H1 (cell line): Measurements from ENCODE around the gene TUBGCP6. TPM values are rescaled to one million over a fixed set of nuclear protein-coding genes. Genes with fewer than 3 reads are reported as not detected.

Experiments
- ATF2 ChIP-seq: IDR thresholded peaks from 2 replicates; pipeline ENCODE4 v1.6.1; 2012; ENCODE audit warnings: low read length, inconsistent platforms
- BCL11A ChIP-seq, 2 experiments: IDR thresholded peaks; one replicate each; pipeline ENCODE4 v1.6.1; 2011; ENCODE audit warnings: low read depth in 2 of 2, low read length in 2 of 2, mild to moderate bottlenecking in 2 of 2
- CBX8 ChIP-seq: fragments of 300-800, 300-1000 bp; sonication (generic); IDR thresholded peaks from 2 replicates; pipeline ENCODE4 v1.7.1; 2016; ENCODE audit warnings: low read depth, low read length, borderline replicate concordance
- JUND ChIP-seq: IDR thresholded peaks from 2 replicates; pipeline ENCODE4 v1.6.1; 2011; ENCODE audit warnings: mild to moderate bottlenecking, improper control_type of control experiment, low read length
- PHF8 ChIP-seq: fragments of 200-600 bp; sonication (generic); conservative IDR thresholded peaks from 2 replicates; pipeline ENCODE4 v1.7.1; 2012; ENCODE audit warnings: low read depth, mild to moderate bottlenecking, inconsistent platforms, low read length, moderate library complexity
- POU5F1 ChIP-seq: IDR thresholded peaks from 2 replicates; pipeline ENCODE4 v1.6.1; 2011; ENCODE audit warnings: low read depth, mild to moderate bottlenecking, low read length, moderate library complexity
- RAD21 ChIP-seq, 2 experiments: IDR thresholded peaks in 1 of 2; conservative IDR thresholded peaks in 1 of 2; 2 replicates each; pipeline ENCODE4 v1.6.1; 2011; ENCODE audit warnings: low read depth in 2 of 2, low read length in 2 of 2, improper control_type of control experiment in 1 of 2, inconsistent platforms in 1 of 2, mild to moderate bottlenecking in 1 of 2, moderate library complexity in 1 of 2
- RFX5 ChIP-seq: IDR thresholded peaks from 2 replicates; pipeline ENCODE4 v1.6.1; 2011; ENCODE audit warnings: low read depth, low read length, improper control_type of control experiment, borderline replicate concordance
- RNF2 ChIP-seq: fragments of 200-900, 300-1000 bp; sonication (generic); IDR thresholded peaks from 2 replicates; pipeline ENCODE4 v1.7.1; 2016; ENCODE audit warnings: borderline replicate concordance, low read depth, mild to moderate bottlenecking, antibody characterized with exemption, low read length; ENCODE audit not compliant: poor library complexity, severe bottlenecking; ENCODE audit errors: missing control alignments
- SP1 ChIP-seq: IDR thresholded peaks from 2 replicates; pipeline ENCODE4 v1.6.1; 2011; ENCODE audit warnings: low read depth, low read length
- SUZ12 ChIP-seq: fragments of 200-600 bp; sonication (generic); IDR thresholded peaks from 2 replicates; pipeline ENCODE4 v1.6.1; 2012; ENCODE audit warnings: mild to moderate bottlenecking, inconsistent platforms, low read length, moderate library complexity, mixed read lengths
- polyA plus RNA-seq, 7 experiments: library from polyadenylated mRNA; depleted of rRNA in 3 of 7; stranded (reverse) in 5 of 7; unstranded in 2 of 7; fragments of >200 nt in 5 of 7; fragments of 200-250 nt in 2 of 7; gene quantifications; 1 replicate in 5 of 7; 2 replicates in 1 of 7; 4 replicates in 1 of 7; pipeline versions ENCODE4 v1.2.1 to v1.2.3, GENCODE V29; 2011 to 2013; ENCODE audit warnings: missing spikeins in 2 of 7, mixed read lengths in 2 of 7
- total RNA-seq: library from RNA; stranded (reverse); fragmentation: NEBNext Ultra II Directional; extraction: Animal tissue kit (Norgen Biotek cat#: 25700); gene quantifications from 2 replicates; pipeline ENCODE4 v1.2.1, GENCODE V29; 2021

The TUBGCP6 gene
- total and polyA plus RNA-seq, 2 of the 8 experiments (the other 6 are each of a cell fraction or from before 2014, with no cell fraction given), result 24.2 to 24.7 TPM

DNA sequence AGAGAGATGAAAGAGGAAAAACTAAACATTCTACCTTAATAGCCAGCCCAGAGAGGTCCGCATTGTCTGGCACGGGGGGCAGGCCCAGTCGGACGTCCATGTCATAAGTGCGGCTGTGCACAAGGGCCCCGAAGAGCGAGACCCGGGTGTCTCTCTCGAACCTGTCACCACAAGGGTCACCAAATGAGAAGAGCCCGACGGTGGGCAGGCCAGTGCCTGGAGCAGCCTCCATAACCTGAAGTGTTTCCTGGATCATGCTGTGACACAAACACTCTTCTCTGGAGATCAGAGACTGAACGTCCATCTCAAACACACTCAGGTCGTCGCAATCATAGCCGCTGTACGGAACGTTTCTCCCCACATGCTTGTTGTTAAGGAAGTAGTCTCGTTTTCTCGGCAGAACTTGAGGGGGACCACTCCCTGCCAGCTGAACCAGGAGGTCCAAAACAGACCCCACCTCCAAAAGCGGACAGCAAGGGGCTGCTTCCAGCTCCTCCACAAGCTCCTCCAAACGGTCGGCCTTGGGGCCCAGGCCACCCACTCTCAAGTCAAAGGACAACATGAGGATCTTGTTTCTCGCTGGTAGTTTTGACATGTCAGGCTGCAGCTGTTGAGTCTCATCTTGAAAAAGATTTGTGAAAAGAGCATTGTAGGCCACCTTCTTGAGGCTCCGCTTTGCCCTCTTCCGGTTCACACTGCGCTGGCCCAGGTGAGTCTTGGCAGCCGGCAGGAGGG is 971 bp downstream of the TUBGCP6 start (continued):
- TF ChIP-seq CBX8, result no peak
- TF ChIP-seq RAD21 (IDR thresholded peaks at IDR 0.05 in 1 of 2, conservative IDR thresholded peaks at IDR 0.05 in 1 of 2; ENCODE audit: low read depth in 2 of 2, low read length in 2 of 2), result no peak
- no peak for TF ChIP-seq RFX5
- TF ChIP-seq PHF8, result no peak
- no peak for TF ChIP-seq RNF2
- no peak for TF ChIP-seq SUZ12
- TF ChIP-seq POU5F1, result no peak
- no peak for TF ChIP-seq SP1
- TF ChIP-seq ATF2, result no peak
- no peak for TF ChIP-seq BCL11A (IDR thresholded peaks at IDR 0.05; ENCODE audit: low read depth in 2 of 2, low read length in 2 of 2)
- no peak for TF ChIP-seq JUND
